ENCODE data around the gene KIF21A. TPM values are rescaled to one million over a fixed set of nuclear protein-coding genes. Genes with fewer than 3 reads are reported as not detected.

Gene KIF21A
- total and polyA plus RNA-seq, 12 donors, result 5.8 to 29.7 (median 11.0) TPM

GRCh38 chr12:39292125-39292630, 150.7 kb downstream of the KIF21A start:
- intact Hi-C loops (cut with DNase I), result no loop called here
- Histone ChIP-seq H3K36me3 (replicated peaks in 1 of 2) (no peaks in the 10 kb centered on the region), H3K27ac (no peak overlapping the region), H3K9me3 (replicated peaks in 1 of 3) (no peaks in the 10 kb centered on the region), H3K4me3 (no peak overlapping the region), H3K4me1 (replicated peaks in 1 of 2) (no peaks in the 10 kb centered on the region), H3K27me3 (no peaks in the 10 kb centered on the region)
- TF ChIP-seq CTCF (IDR thresholded peaks at IDR 0.05), result no peak
- TF ChIP-seq POLR2A (IDR thresholded peaks at IDR 0.05), result no peak
- WGBS, 4 donors, result 62 to 71% (median 69%) methylated on average over 1 of the region's 1 CpG
- no peak for DNase-seq

- H3K36me3 ChIP-seq (replicated peaks in 1 of 2), result no peaks in the 10 kb centered on the region
Measured at GRCh38 chr12:39287817-39288216, 155.1 kb downstream of the KIF21A start.

GRCh38 chr12:39287409-39287808, 155.5 kb downstream of the KIF21A start:
- intact Hi-C loops (cut with DNase I), result no loop called here
- WGBS, 4 donors, result 35 to 52% (median 41%) methylated on average over 4 of the region's 4 CpGs

More at GRCh38 chr12:39287817-39288216, 155.1 kb downstream of the KIF21A start:
- H3K9me3 ChIP-seq (replicated peaks in 1 of 3), result no peaks in the 10 kb centered on the region
- 18 to 31% (median 30%) methylated on average over 2 of the region's 2 CpGs for WGBS, 4 donors
- no peak overlapping the region for H3K4me3 ChIP-seq
- intact Hi-C loops (cut with DNase I), result no loop called here
- H3K4me1 ChIP-seq (replicated peaks in 1 of 2), result no peaks in the 10 kb centered on the region
- H3K27me3 ChIP-seq, result no peaks in the 10 kb centered on the region
- no peak overlapping the region for H3K27ac ChIP-seq
- DNase-seq, result peak in 5 of 7 donors; percentile 15 to 47 (median 23)
- TF ChIP-seq POLR2A (IDR thresholded peaks at IDR 0.05) (no peak), CTCF (IDR thresholded peaks at IDR 0.05) (no peak)

GRCh38 chr12:39278426-39278825, 164.5 kb downstream of the KIF21A start:
- intact Hi-C loops (cut with DNase I), result loop anchor here in 1 of 2 donors (10.0 kb wide), 2 partner anchors 354 to 954 kb away; no protein-coding TSS in a partner anchor
- Histone ChIP-seq H3K27ac (no peak overlapping the region), H3K4me3 (no peak overlapping the region), H3K27me3 (no peaks in the 10 kb centered on the region), H3K4me1 (replicated peaks in 1 of 2) (no peaks in the 10 kb centered on the region), H3K36me3 (replicated peaks in 1 of 2) (no peaks in the 10 kb centered on the region), H3K9me3 (replicated peaks in 1 of 3) (no peaks in the 10 kb centered on the region)
- DNase-seq, result no peak
- TF ChIP-seq CTCF (IDR thresholded peaks at IDR 0.05), result no peak
- no peak for TF ChIP-seq POLR2A (IDR thresholded peaks at IDR 0.05)

More at GRCh38 chr12:39287409-39287808, 155.5 kb downstream of the KIF21A start:
- H3K4me1 ChIP-seq (replicated peaks in 1 of 2), result no peaks in the 10 kb centered on the region
- TF ChIP-seq POLR2A (IDR thresholded peaks at IDR 0.05) (no peak), CTCF (IDR thresholded peaks at IDR 0.05) (no peak)
- H3K9me3 ChIP-seq (replicated peaks in 1 of 3), result no peaks in the 10 kb centered on the region
- no peak overlapping the region for H3K27ac ChIP-seq
- no peak for DNase-seq
- no peaks in the 10 kb centered on the region for H3K36me3 ChIP-seq (replicated peaks in 1 of 2)
- H3K4me3 ChIP-seq, result no peak overlapping the region
- no peaks in the 10 kb centered on the region for H3K27me3 ChIP-seq
